CD4-positive, CD25-positive, alpha-beta regulatory T cell (primary cell): ENCODE data around the gene CYP4F12. TPM values are rescaled to one million over a fixed set of nuclear protein-coding genes. Genes with fewer than 3 reads are reported as not detected.
A peak's percentile ranks its signal among the peaks of the same experiment; 100 is the strongest.

ENCODE experiments used
- ATAC-seq, 2 donors: fragments of 150-1000 bp; cut with Tn5 transposase; one replicate each; pipeline ENCODE4 v1.10.0; 2021; ENCODE audit warnings: low read depth in 2 of 2, moderate number of reproducible peaks in 2 of 2, moderate library complexity in 1 of 2
- DNase-seq, 3 donors: peaks; one replicate each; pipeline versions ENCODE4 v3.0.0 to v3.0.0-alpha.2; 2012 to 2022; ENCODE audit warnings: mixed read lengths in 1 of 3
- H3K27ac ChIP-seq: one replicate; pipeline ENCODE4 v1.7.0; 2013; ENCODE audit warnings: mild to moderate bottlenecking, low read length; ENCODE audit not compliant: insufficient read depth, poor library complexity, severe bottlenecking
- H3K27me3 ChIP-seq: one replicate; pipeline ENCODE4 v1.7.0; 2013; ENCODE audit warnings: low read length; ENCODE audit not compliant: control insufficient read depth, insufficient read depth
- H3K36me3 ChIP-seq: one replicate; pipeline ENCODE4 v1.7.0; 2013; ENCODE audit warnings: mild to moderate bottlenecking, low read length, moderate library complexity; ENCODE audit not compliant: control insufficient read depth, insufficient read depth
- H3K4me1 ChIP-seq: 2 replicates; pipeline ENCODE4 v1.7.0; 2013; ENCODE audit warnings: mild to moderate bottlenecking, low read length; ENCODE audit not compliant: insufficient read depth, control insufficient read depth, poor library complexity, severe bottlenecking
- H3K4me3 ChIP-seq: one replicate; pipeline ENCODE4 v1.7.0; 2013; ENCODE audit warnings: low read depth, mild to moderate bottlenecking, low read length, moderate library complexity
- H3K9me3 ChIP-seq, 2 experiments: 1 replicate in 1 of 2; 2 replicates in 1 of 2; pipeline ENCODE4 v1.7.0; 2013; ENCODE audit warnings: low read length in 2 of 2, mild to moderate bottlenecking in 1 of 2, moderate library complexity in 1 of 2; ENCODE audit not compliant: control insufficient read depth in 2 of 2
- H3K27ac Mint-ChIP-seq, 3 donors: one replicate each; pipeline ENCODE4 v1.8.0; 2020 to 2022; ENCODE audit warnings: mild to moderate bottlenecking in 3 of 3, mixed read lengths in 3 of 3, moderate library complexity in 2 of 3
- H3K27me3 Mint-ChIP-seq: one replicate; pipeline ENCODE4 v1.8.0; 2022; ENCODE audit warnings: mild to moderate bottlenecking, mixed read lengths
- H3K36me3 Mint-ChIP-seq: one replicate; pipeline ENCODE4 v1.8.0; 2020; ENCODE audit warnings: mixed read lengths
- H3K4me1 Mint-ChIP-seq, 4 donors: one replicate each; pipeline ENCODE4 v1.8.0; 2020 to 2022; ENCODE audit warnings: mixed read lengths in 4 of 4, mild to moderate bottlenecking in 1 of 4
- H3K4me3 Mint-ChIP-seq, 4 donors: one replicate each; pipeline ENCODE4 v1.8.0; 2020 to 2022; ENCODE audit warnings: mild to moderate bottlenecking in 4 of 4, mixed read lengths in 4 of 4, moderate library complexity in 3 of 4
- H3K9me3 Mint-ChIP-seq, 7 donors: one replicate each; pipeline ENCODE4 v1.8.0; 2020 to 2022; ENCODE audit warnings: mixed read lengths in 7 of 7, mild to moderate bottlenecking in 3 of 7, moderate library complexity in 2 of 7
- polyA plus RNA-seq, 4 donors: library from polyadenylated mRNA; unstranded; fragments of 300-500 nt; fragmentation: Illumina TruSeq; gene quantifications; one replicate each; pipeline ENCODE4 v1.2.3, GENCODE V29; 2021
- total RNA-seq: library from RNA; stranded (reverse); gene quantifications from one replicate; pipeline ENCODE4 v1.2.3, GENCODE V29; 2022

Gene CYP4F12
- total and polyA plus RNA-seq, 5 donors from 2014 or later, result 0.31 TPM; not detected in 4

- no peak for ATAC-seq
These were observed 16.4 kb upstream of the CYP4F12 start for GRCh38 chr19:15656467-15656866.

GRCh38 chr19:15663247-15663646, 9.6 kb upstream of the CYP4F12 start:
- Mint-ChIP-seq H3K36me3 (no peaks in the 10 kb centered on the region), H3K4me3 (no peak overlapping the region), H3K9me3 (peaks cover 0 to 3% (median 0%) of the 10 kb centered on the region in 7 donors), H3K4me1 (no peaks in the 10 kb centered on the region), H3K27ac (no peak overlapping the region), H3K27me3 (peaks cover 17% of the 10 kb centered on the region)
- Histone ChIP-seq H3K4me3 (no peak overlapping the region), H3K27me3 (peaks cover 4% of the 10 kb centered on the region), H3K4me1 (no peaks in the 10 kb centered on the region), H3K36me3 (no peaks in the 10 kb centered on the region), H3K27ac (no peak overlapping the region), H3K9me3 (no peaks in the 10 kb centered on the region)
- no peak for ATAC-seq
- DNase-seq, result no peak

More at GRCh38 chr19:15656467-15656866, 16.4 kb upstream of the CYP4F12 start:
- no peaks in the 10 kb centered on the region for H3K36me3 ChIP-seq
- Mint-ChIP-seq H3K4me3 (no peak overlapping the region), H3K27me3 (peaks cover under 1% of the 10 kb centered on the region), H3K4me1 (no peaks in the 10 kb centered on the region), H3K9me3 (peaks cover 0 to 5% (median 1%) of the 10 kb centered on the region in 7 donors), H3K36me3 (no peaks in the 10 kb centered on the region), H3K27ac (no peak overlapping the region)
- H3K4me3 ChIP-seq, result no peak overlapping the region
- H3K9me3 ChIP-seq, result no peaks in the 10 kb centered on the region
- H3K27ac ChIP-seq, result no peak overlapping the region
- no peaks in the 10 kb centered on the region for H3K4me1 ChIP-seq
- no peak for DNase-seq
- peaks cover 7% of the 10 kb centered on the region for H3K27me3 ChIP-seq

GRCh38 chr19:15666186-15666585, 6.7 kb upstream of the CYP4F12 start:
- H3K9me3 Mint-ChIP-seq, result peaks cover 0 to 2% (median 0%) of the 10 kb centered on the region in 7 donors
- no peaks in the 10 kb centered on the region for H3K36me3 Mint-ChIP-seq
- H3K4me3 Mint-ChIP-seq, result no peak overlapping the region
- H3K27me3 ChIP-seq, result peaks cover 8% of the 10 kb centered on the region
- H3K4me1 ChIP-seq, result no peaks in the 10 kb centered on the region
- DNase-seq, result no peak
- H3K27me3 Mint-ChIP-seq, result peaks cover 17% of the 10 kb centered on the region
- no peak overlapping the region for H3K27ac ChIP-seq
- ATAC-seq, result no peak
- no peaks in the 10 kb centered on the region for H3K36me3 ChIP-seq
- H3K4me3 ChIP-seq, result no peak overlapping the region
- no peaks in the 10 kb centered on the region for H3K9me3 ChIP-seq
- H3K4me1 Mint-ChIP-seq, result no peaks in the 10 kb centered on the region
- H3K27ac Mint-ChIP-seq, result no peak overlapping the region

- Mint-ChIP-seq H3K27me3 (peaks cover 13% of the 10 kb centered on the region), H3K36me3 (no peaks in the 10 kb centered on the region), H3K4me1 (no peaks in the 10 kb centered on the region), H3K9me3 (peaks cover 0 to 2% (median 0%) of the 10 kb centered on the region in 7 donors), H3K4me3 (no peak overlapping the region), H3K27ac (no peak overlapping the region)
- Histone ChIP-seq H3K4me1 (no peaks in the 10 kb centered on the region), H3K36me3 (no peaks in the 10 kb centered on the region), H3K27ac (no peak overlapping the region), H3K27me3 (peaks cover 8% of the 10 kb centered on the region), H3K9me3 (no peaks in the 10 kb centered on the region), H3K4me3 (no peak overlapping the region)
- no peak for ATAC-seq
- no peak for DNase-seq
These were observed 6.0 kb upstream of the CYP4F12 start for GRCh38 chr19:15666883-15667282.

- Histone ChIP-seq H3K27me3 (peaks cover 7% of the 10 kb centered on the region), H3K4me1 (no peaks in the 10 kb centered on the region), H3K9me3 (no peaks in the 10 kb centered on the region), H3K4me3 (no peak overlapping the region), H3K27ac (no peak overlapping the region), H3K36me3 (no peaks in the 10 kb centered on the region)
- ATAC-seq (no peak), DNase-seq (no peak)
- no peaks in the 10 kb centered on the region for H3K36me3 Mint-ChIP-seq
- H3K27ac Mint-ChIP-seq, result no peak overlapping the region
- H3K4me1 Mint-ChIP-seq, result peaks cover 0 to 13% (median 0%) of the 10 kb centered on the region in 4 donors
- peaks cover 6% of the 10 kb centered on the region for H3K27me3 Mint-ChIP-seq
- peaks cover 0 to 2% (median 0%) of the 10 kb centered on the region in 7 donors for H3K9me3 Mint-ChIP-seq
- H3K4me3 Mint-ChIP-seq, result no peak overlapping the region
These were observed 3.4 kb upstream of the CYP4F12 start for GRCh38 chr19:15669440-15669839.

GRCh38 chr19:15669891-15670290, 3.0 kb upstream of the CYP4F12 start:
- H3K9me3 ChIP-seq, result no peaks in the 10 kb centered on the region
- Mint-ChIP-seq H3K4me1 (peaks cover 0 to 13% (median 0%) of the 10 kb centered on the region in 4 donors), H3K4me3 (no peak overlapping the region), H3K9me3 (peaks cover 0 to 2% (median 0%) of the 10 kb centered on the region in 7 donors), H3K36me3 (no peaks in the 10 kb centered on the region), H3K27ac (no peak overlapping the region), H3K27me3 (peaks cover 2% of the 10 kb centered on the region)
- no peaks in the 10 kb centered on the region for H3K36me3 ChIP-seq
- ATAC-seq (no peak), DNase-seq (no peak)
- no peak overlapping the region for H3K4me3 ChIP-seq
- H3K4me1 ChIP-seq, result no peaks in the 10 kb centered on the region
- H3K27me3 ChIP-seq, result peaks cover 7% of the 10 kb centered on the region
- no peak overlapping the region for H3K27ac ChIP-seq

GRCh38 chr19:15671237-15671821, 1.6 kb upstream of the CYP4F12 start:
- H3K9me3 Mint-ChIP-seq, result peaks cover 0 to 2% (median 0%) of the 10 kb centered on the region in 7 donors
- H3K4me1 Mint-ChIP-seq, result peaks cover 0 to 13% (median 0%) of the 10 kb centered on the region in 4 donors
- no peaks in the 10 kb centered on the region for H3K36me3 Mint-ChIP-seq
- Histone ChIP-seq H3K27ac (no peak overlapping the region), H3K4me3 (no peak overlapping the region), H3K9me3 (no peaks in the 10 kb centered on the region), H3K27me3 (peaks cover 7% of the 10 kb centered on the region), H3K36me3 (no peaks in the 10 kb centered on the region), H3K4me1 (no peaks in the 10 kb centered on the region)
- H3K4me3 Mint-ChIP-seq, result no peak overlapping the region
- H3K27me3 Mint-ChIP-seq, result no peaks in the 10 kb centered on the region
- H3K27ac Mint-ChIP-seq, result no peak overlapping the region
- ATAC-seq (no peak), DNase-seq (no peak)

DNA sequence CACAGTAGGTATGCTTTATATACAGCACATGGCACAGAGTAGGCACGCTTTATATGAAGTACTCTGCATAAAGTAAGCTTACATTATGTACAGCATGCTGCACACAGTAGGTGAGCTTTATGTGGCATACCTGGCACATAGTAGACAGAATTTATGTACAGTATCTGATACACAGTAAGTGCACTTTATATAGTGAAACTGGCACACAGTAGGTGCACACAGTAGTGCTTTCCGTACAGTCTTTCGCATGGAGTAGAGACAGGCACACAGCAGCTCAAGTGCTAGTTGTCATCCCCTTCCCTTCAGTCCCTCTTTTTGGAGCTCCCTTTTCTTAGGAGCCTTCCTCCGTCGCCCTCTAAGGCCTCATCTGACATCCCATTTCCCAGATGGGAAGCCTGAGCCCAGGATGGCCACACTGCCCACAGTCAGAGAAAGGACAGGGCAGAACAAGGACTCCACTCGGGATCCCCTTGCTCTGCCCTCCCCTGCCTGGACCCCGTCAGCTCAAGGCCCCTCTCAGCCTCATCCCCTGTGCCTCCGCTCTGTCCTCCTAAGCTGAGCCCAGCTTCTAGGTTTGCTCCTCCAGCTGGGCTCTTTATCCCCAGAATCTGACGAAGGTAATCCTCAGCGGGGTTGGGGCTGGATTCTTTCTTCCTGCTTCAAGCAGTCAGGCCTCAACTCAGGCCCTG, 852 bp upstream of the CYP4F12 start:
- no peaks in the 10 kb centered on the region for H3K27me3 Mint-ChIP-seq
- H3K4me3 Mint-ChIP-seq, result no peak overlapping the region
- peak overlapping the region in 1 of 3 donors; percentile 60 for H3K27ac Mint-ChIP-seq

More for the DNA sequence above, 852 bp upstream of the CYP4F12 start:
- H3K4me3 ChIP-seq, result no peak overlapping the region
- no peaks in the 10 kb centered on the region for H3K36me3 ChIP-seq
- no peaks in the 10 kb centered on the region for H3K36me3 Mint-ChIP-seq
- no peaks in the 10 kb centered on the region for H3K4me1 ChIP-seq
- H3K4me1 Mint-ChIP-seq, result peaks cover 0 to 13% (median 0%) of the 10 kb centered on the region in 4 donors
- H3K9me3 Mint-ChIP-seq, result peaks cover 0 to 2% (median 0%) of the 10 kb centered on the region in 7 donors
- DNase-seq (no peak), ATAC-seq (no peak)
- peaks cover 6% of the 10 kb centered on the region for H3K27me3 ChIP-seq
- no peaks in the 10 kb centered on the region for H3K9me3 ChIP-seq
- no peak overlapping the region for H3K27ac ChIP-seq
